Limb (tissue), 2 donors: ENCODE measurements around the gene ADI1.
"Not testable (repeated sequence)": the region's sequence is repeated elsewhere in the genome, so short reads cannot be mapped to it uniquely, and the experiment has no call there.

Experiments used
- DNase-seq, 2 donors: peaks; one replicate each; pipeline ENCODE4 v3.0.0-alpha.2; 2016; ENCODE audit errors: extremely low spot score in 2 of 2

The ADI1 gene

GRCh38 chr2:3448441-3448911 is 70.9 kb downstream of the ADI1 start:
- not testable (repeated sequence) for DNase-seq

- no peak for DNase-seq
These were observed 71.5 kb downstream of the ADI1 start for GRCh38 chr2:3447789-3448317.
